K562 (cell line): Measurements from ENCODE around the gene CRY2. TPM values are rescaled to one million over a fixed set of nuclear protein-coding genes. Genes with fewer than 3 reads are reported as not detected.
A peak's percentile ranks its signal among the peaks of the same experiment; 100 is the strongest.

Experiments used
- ATAC-seq: fragments of 200-7000 bp; cut with Tn5 transposase; 3 replicates; pipeline ENCODE4 v1.9.1; 2020; ENCODE audit warnings: moderate library complexity
- BruUV-seq: library from RNA; stranded (reverse); fragments of 400-500 nt; replicated peaks from 2 replicates; lab custom pipeline; 2021; lab: Mats Ljungman, UMichigan
- CTCF ChIA-PET: fragments of 300-600 bp; formaldehyde crosslinking; extraction: SDS; loops from one replicate; lab custom pipeline; 2021; ENCODE audit warnings: low intra/inter-chr PET ratio; lab: Yijun Ruan, JAX
- POLR2A ChIA-PET: fragments of 300-600, 350-650 bp; sonication (Branson Sonifier 250); formaldehyde crosslinking; extraction: SDS; loops from one replicate; lab custom pipeline; 2021; ENCODE audit warnings: antibody characterized with exemption, inconsistent platforms; lab: Yijun Ruan, JAX
- DNase-seq, 4 experiments: peaks; one replicate each; pipeline versions ENCODE4 v3.0.0 to v3.0.0-alpha.2; 2011 to 2018; ENCODE audit warnings: low spot score in 3 of 4, mixed read lengths in 3 of 4; ENCODE audit errors: extremely low read depth in 1 of 4
- FAIRE-seq: peaks from 2 replicates; lab custom pipeline; 2011; peaks lifted over from hg19 to GRCh38; lab: Jason Lieb, UNC
- H2AFZ ChIP-seq: 2 replicates; pipeline ENCODE4 v1.6.0; 2011; ENCODE audit warnings: low read depth, low read length, control low read depth, inconsistent platforms
- H3K27ac ChIP-seq: fragments of 200-600 bp; 3 replicates; pipeline ENCODE4 v1.8.0; 2011; ENCODE audit warnings: low read depth, mild to moderate bottlenecking, control low read depth, inconsistent platforms, low read length, moderate library complexity, mixed read lengths; ENCODE audit errors: extremely low read depth
- H3K27me3 ChIP-seq, 2 experiments: fragments of 300-600 bp in 1 of 2; 2 replicates in 1 of 2; 3 replicates in 1 of 2; pipeline versions ENCODE4 v1.6.0 to v1.8.0; 2011; ENCODE audit warnings: inconsistent platforms in 2 of 2, low read length in 2 of 2, mild to moderate bottlenecking in 1 of 2, mixed read lengths in 1 of 2, moderate library complexity in 1 of 2; ENCODE audit not compliant: control insufficient read depth in 2 of 2, insufficient read depth in 2 of 2
- H3K36me3 ChIP-seq: fragments of 300-600 bp; 3 replicates; pipeline ENCODE4 v1.8.0; 2011; ENCODE audit warnings: mild to moderate bottlenecking, low read length, inconsistent platforms; ENCODE audit not compliant: control insufficient read depth, insufficient read depth
- H3K4me1 ChIP-seq, 2 experiments: fragments of 200-600 bp in 1 of 2; replicated peaks in 1 of 2; 2 replicates in 1 of 2; 3 replicates in 1 of 2; pipeline versions ENCODE4 v1.5.1 to v1.8.0; 2011; ENCODE audit warnings: inconsistent platforms in 2 of 2, low read length in 2 of 2, mild to moderate bottlenecking in 1 of 2, mixed read lengths in 1 of 2, moderate library complexity in 1 of 2; ENCODE audit not compliant: control insufficient read depth in 2 of 2, insufficient read depth in 2 of 2
- H3K4me2 ChIP-seq: 2 replicates; pipeline ENCODE4 v1.6.1; 2011; ENCODE audit warnings: low read length, control low read depth, inconsistent platforms, mixed read lengths; ENCODE audit not compliant: insufficient read depth
- H3K4me3 ChIP-seq: fragments of 200-600 bp; sonication (generic), shearing (Covaris generic); 2 replicates; pipeline ENCODE4 v1.5.1; 2016; ENCODE audit warnings: control low read depth, inconsistent platforms
- H3K79me2 ChIP-seq: fragments of 200-600 bp; 3 replicates; pipeline ENCODE4 v1.8.0; 2011; ENCODE audit warnings: low read length, inconsistent platforms; ENCODE audit not compliant: control insufficient read depth, insufficient read depth
- H3K9ac ChIP-seq, 2 experiments: 2 replicates each; pipeline versions ENCODE4 v1.6.0 to v1.6.1; 2011; ENCODE audit warnings: low read depth in 2 of 2, low read length in 2 of 2, control low read depth in 1 of 2, inconsistent platforms in 1 of 2, mild to moderate bottlenecking in 1 of 2, mixed read lengths in 1 of 2; ENCODE audit not compliant: insufficient read depth in 1 of 2
- H3K9me1 ChIP-seq: one replicate; pipeline ENCODE4 v1.6.0; 2011; ENCODE audit warnings: inconsistent platforms, mild to moderate bottlenecking, low read length, moderate library complexity; ENCODE audit not compliant: control insufficient read depth, insufficient read depth
- H3K9me3 ChIP-seq: replicated peaks from 2 replicates; pipeline ENCODE4 v1.5.1; 2011; ENCODE audit warnings: low read depth, low read length, inconsistent platforms; ENCODE audit not compliant: control insufficient read depth, insufficient read depth
- H4K20me1 ChIP-seq: replicated peaks from 2 replicates; pipeline ENCODE4 v1.6.1; 2011; ENCODE audit warnings: low read length, inconsistent platforms, mixed read lengths; ENCODE audit not compliant: control insufficient read depth, insufficient read depth
- LCOR ChIP-seq: sonication (generic); formaldehyde crosslinking; IDR thresholded peaks from 2 replicates; pipeline ENCODE4 v1.8.0; 2022; ENCODE audit warnings: mild to moderate bottlenecking, missing genetic modification reagents
- RBFOX2 ChIP-seq: fragments of 200-400 bp; formaldehyde crosslinking; IDR thresholded peaks from 2 replicates; pipeline ENCODE4 v1.6.1; 2017; ENCODE audit warnings: low read depth, mild to moderate bottlenecking, low read length, moderate library complexity
- RFX5 ChIP-seq: IDR thresholded peaks from 2 replicates; pipeline ENCODE4 v1.6.1; 2011; ENCODE audit warnings: low read depth, mild to moderate bottlenecking, improper control_type of control experiment, low read length
- WGBS: fragments of 100-300 bp; shearing (Covaris generic); methylation state at CpG from one replicate; pipeline ENCODE4 v1.1.6; 2016; ENCODE audit warnings: low coverage, mixed read lengths; ENCODE audit not compliant: insufficient coverage; ENCODE audit errors: missing lambda C conversion rate; 5-methylcytosine and 5-hydroxymethylcytosine counted together
- in situ Hi-C: fragments of 300-500 bp; cut with MboI; formaldehyde crosslinking; loops from 4 replicates; pipeline ENCODE4 v1.15.0; 2018; ENCODE audit warnings: inconsistent platforms, mixed read lengths
- intact Hi-C: fragments of 100-400 bp; cut with micrococcal nuclease; formaldehyde crosslinking; loops from 2 replicates; pipeline ENCODE4 v1.14.2; 2022
- polyA plus RNA-seq, 8 experiments: library from polyadenylated mRNA; depleted of rRNA in 4 of 8; stranded (reverse) in 5 of 8; unstranded in 3 of 8; fragments of >200 nt; fragmentation: Nextera tagmentation in 2 of 8; fragmentation: Illumina TruSeq in 1 of 8; extraction: Ambion mirVana in 2 of 8; extraction: Trizol in 1 of 8; gene quantifications; 2 replicates each; pipeline versions ENCODE4 v1.2.1 to v1.2.3, GENCODE V29; 2011 to 2014; ENCODE audit warnings: inconsistent platforms in 1 of 8, missing spikeins in 1 of 8
- total RNA-seq, 7 experiments: library from RNA; depleted of rRNA in 6 of 7; stranded (reverse); fragments of >200 nt in 6 of 7; fragmentation: Illumina TruSeq in 2 of 7; extraction: Trizol in 2 of 7; gene quantifications; 2 replicates each; pipeline versions ENCODE4 v1.2.1 to v1.2.3, GENCODE V29; 2011 to 2021; ENCODE audit warnings: low replicate concordance in 1 of 7

Gene CRY2
- total and polyA plus RNA-seq, 9 of the 15 experiments (the other 6 are each of a cell fraction or from before 2014, with no cell fraction given): 2.3 to 23.9 (median 14.8) TPM

DNA sequence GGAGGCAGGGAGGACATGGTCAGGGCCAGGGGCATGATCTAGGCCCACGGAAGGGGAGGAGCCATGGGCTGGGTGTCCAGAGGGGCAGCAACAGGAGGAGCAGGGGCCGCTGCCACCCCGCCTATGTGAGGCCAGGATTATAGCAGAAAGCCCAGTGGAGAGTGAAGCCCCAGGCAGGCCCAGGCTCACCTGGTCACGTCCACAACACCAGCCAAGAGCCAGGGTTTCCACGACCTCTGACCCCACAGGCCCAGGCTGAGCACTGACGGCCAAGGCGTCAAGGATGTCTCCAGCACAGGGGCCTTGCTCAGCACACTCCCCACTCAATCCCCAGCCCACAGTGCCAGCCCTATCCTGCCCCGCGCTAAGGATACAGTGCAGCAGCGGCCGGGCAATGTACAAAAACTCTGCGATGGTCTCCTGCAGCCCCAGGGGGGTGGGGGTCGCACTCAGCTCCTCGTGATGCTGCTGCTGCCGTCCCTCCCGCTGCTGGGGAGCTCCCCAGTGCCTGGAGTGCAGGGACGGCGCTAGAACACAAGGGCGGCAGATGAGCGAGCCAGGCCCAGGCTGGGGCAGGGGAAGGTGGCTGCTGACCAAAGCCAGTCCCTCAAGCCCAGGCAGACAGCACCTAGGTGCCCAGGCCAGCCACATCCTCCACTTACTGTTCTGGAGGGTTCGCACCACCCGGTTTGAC is 66.8 kb downstream of the CRY2 start:
- no peak overlapping the region for H3K4me3 ChIP-seq
- CTCF ChIA-PET: no interaction called here
- H3K27ac ChIP-seq: no peak overlapping the region
- H3K9me3 ChIP-seq: no peaks in the 10 kb centered on the region
- H4K20me1 ChIP-seq: no peaks in the 10 kb centered on the region
- H2AFZ ChIP-seq: no peak overlapping the region
- H3K9me1 ChIP-seq: peaks cover 3% of the 10 kb centered on the region
- DNase-seq (no peak), FAIRE-seq (no peak), ATAC-seq (no peak)
- H3K9ac ChIP-seq: peak overlapping the region in 1 of 2 experiments; percentile 1; a peak in 1 of 4 replicates
- intact Hi-C loops: no loop called here
- 84% methylated on average over 19 of the region's 22 CpGs for WGBS
- H3K79me2 ChIP-seq: peaks cover 14% of the 10 kb centered on the region
- no peak overlapping the region for H3K4me2 ChIP-seq
- no peaks in the 10 kb centered on the region for H3K27me3 ChIP-seq
- H3K36me3 ChIP-seq: peaks cover 50% of the 10 kb centered on the region; the same call in 2 of the 3 replicates
- TF ChIP-seq RBFOX2: peak; percentile 51
- no peak for TF ChIP-seq LCOR
- in situ Hi-C loops: no loop called here
- peaks cover 3 to 31% of the 10 kb centered on the region in 2 experiments; a peak in 4 of 5 replicates for H3K4me1 ChIP-seq
- BruUV-seq: no TSS peak
- POLR2A ChIA-PET: interaction anchor here (0.8 to 0.9 kb wide), 2 partner anchors 13 to 599 kb away, joined by 3 read pairs; no protein-coding TSS in a partner anchor

DNA sequence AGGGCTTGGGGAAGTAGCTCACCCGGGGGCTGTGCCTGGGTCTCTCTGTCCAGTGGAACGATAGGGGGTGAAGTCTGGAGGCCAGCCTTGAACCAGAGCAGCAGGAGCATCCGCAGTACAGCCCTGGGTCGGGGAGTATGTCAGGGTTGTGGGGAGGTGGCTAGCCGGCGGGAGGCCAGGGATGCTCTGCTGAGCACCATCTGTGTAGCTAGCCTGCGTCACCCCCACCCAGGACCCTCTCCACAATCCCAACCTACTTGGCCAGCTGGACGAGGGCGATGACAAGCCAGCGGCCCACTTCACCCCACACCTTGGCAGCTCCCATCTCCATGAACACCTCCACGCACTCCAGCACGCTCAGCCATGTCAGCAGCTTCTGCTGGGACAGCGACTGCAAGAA is 68.2 kb downstream of the CRY2 start:
- 80% methylated on average over 12 of the region's 13 CpGs for WGBS
- H3K36me3 ChIP-seq: peaks cover 43% of the 10 kb centered on the region; the same call in 2 of the 3 replicates
- CTCF ChIA-PET: no interaction called here

More for the DNA sequence above, 68.2 kb downstream of the CRY2 start:
- in situ Hi-C loops: no loop called here
- Histone ChIP-seq H3K9me3 (no peaks in the 10 kb centered on the region), H4K20me1 (no peaks in the 10 kb centered on the region), H3K27me3 (no peaks in the 10 kb centered on the region), H3K79me2 (peaks cover 14% of the 10 kb centered on the region), H3K9me1 (no peaks in the 10 kb centered on the region), H3K4me2 (no peak overlapping the region), H3K27ac (no peak overlapping the region), H3K9ac (peak overlapping the region in 1 of 2 experiments; percentile 71; a peak in 1 of 4 replicates), H2AFZ (no peak overlapping the region), H3K4me3 (no peak overlapping the region), H3K4me1 (peaks cover 6 to 29% of the 10 kb centered on the region in 2 experiments; a peak in 4 of 5 replicates)
- intact Hi-C loops: no loop called here
- no peak for FAIRE-seq
- ATAC-seq: no peak
- POLR2A ChIA-PET: interaction anchor here (0.6 to 1.1 kb wide), 3 partner anchors 8 to 68 kb away, joined by 3 read pairs; partner anchors contain the start of gene FREY1
- peak; percentile 32; the same call in 1 of the 2 replicates for TF ChIP-seq RBFOX2
- TF ChIP-seq RFX5: no peak
- BruUV-seq: no TSS peak
- DNase-seq: no peak
